ENCODE measurements around the gene AUH.

Gene AUH

GRCh38 chr9:91295357-91295756 is 66.4 kb downstream of the AUH start:
- Histone ChIP-seq H3K9me3 (ENCODE audit: control insufficient read depth in 2 of 2, low read length in 2 of 2) (no peaks in the 10 kb centered on the region), H3K27me3 (ENCODE audit: control insufficient read depth in 1 of 2, insufficient read depth in 2 of 2, low read length in 2 of 2) (no peaks in the 10 kb centered on the region), H3K4me1 (ENCODE audit: control insufficient read depth, insufficient read depth, low read length) (peaks cover under 1% of the 10 kb centered on the region), H3K9ac (ENCODE audit: low read length in 2 of 2) (no peak overlapping the region), H3K4me3 (ENCODE audit: low read length in 2 of 2) (no peak overlapping the region), H3K27ac (ENCODE audit: low read length) (no peak overlapping the region), H3K36me3 (ENCODE audit: control insufficient read depth in 2 of 2, insufficient read depth in 2 of 2, low read length in 2 of 2) (peaks cover 8 to 23% of the 10 kb centered on the region in 2 donors)

GRCh38 chr9:91291866-91292265 is 69.9 kb downstream of the AUH start:
- H3K27ac ChIP-seq (ENCODE audit: low read length): no peak overlapping the region
- no peak overlapping the region for H3K9ac ChIP-seq (ENCODE audit: low read length in 2 of 2)
- H3K4me3 ChIP-seq (ENCODE audit: low read length in 2 of 2): no peak overlapping the region
- H3K9me3 ChIP-seq (ENCODE audit: control insufficient read depth in 2 of 2, low read length in 2 of 2): no peaks in the 10 kb centered on the region
- H3K4me1 ChIP-seq (ENCODE audit: control insufficient read depth, insufficient read depth, low read length): no peaks in the 10 kb centered on the region
- no peaks in the 10 kb centered on the region for H3K27me3 ChIP-seq (ENCODE audit: control insufficient read depth in 1 of 2, insufficient read depth in 2 of 2, low read length in 2 of 2)
- peaks cover 6 to 22% of the 10 kb centered on the region in 2 donors for H3K36me3 ChIP-seq (ENCODE audit: control insufficient read depth in 2 of 2, insufficient read depth in 2 of 2, low read length in 2 of 2)

- no peaks in the 10 kb centered on the region for H3K27me3 ChIP-seq (ENCODE audit: control insufficient read depth in 1 of 2, insufficient read depth in 2 of 2, low read length in 2 of 2)
- H3K4me1 ChIP-seq (ENCODE audit: control insufficient read depth, insufficient read depth, low read length): no peaks in the 10 kb centered on the region
- H3K36me3 ChIP-seq (ENCODE audit: control insufficient read depth in 2 of 2, insufficient read depth in 2 of 2, low read length in 2 of 2): peaks cover 5 to 12% of the 10 kb centered on the region in 2 donors
- H3K9me3 ChIP-seq (ENCODE audit: control insufficient read depth in 2 of 2, low read length in 2 of 2): no peaks in the 10 kb centered on the region
- no peak overlapping the region for H3K27ac ChIP-seq (ENCODE audit: low read length)
- no peak overlapping the region for H3K9ac ChIP-seq (ENCODE audit: low read length in 2 of 2)
- H3K4me3 ChIP-seq (ENCODE audit: low read length in 2 of 2): no peak overlapping the region
Measured at GRCh38 chr9:91289244-91289643, 72.5 kb downstream of the AUH start.

- peaks cover 2 to 3% of the 10 kb centered on the region in 2 donors for H3K36me3 ChIP-seq (ENCODE audit: control insufficient read depth in 2 of 2, insufficient read depth in 2 of 2, low read length in 2 of 2)
- no peaks in the 10 kb centered on the region for H3K4me1 ChIP-seq (ENCODE audit: control insufficient read depth, insufficient read depth, low read length)
- H3K27ac ChIP-seq (ENCODE audit: low read length): no peak overlapping the region
- H3K9me3 ChIP-seq (ENCODE audit: control insufficient read depth in 2 of 2, low read length in 2 of 2): no peaks in the 10 kb centered on the region
- H3K9ac ChIP-seq (ENCODE audit: low read length in 2 of 2): peak overlapping the region in 1 of 2 donors; percentile 8
- H3K4me3 ChIP-seq (ENCODE audit: low read length in 2 of 2): no peak overlapping the region
- H3K27me3 ChIP-seq (ENCODE audit: control insufficient read depth in 1 of 2, insufficient read depth in 2 of 2, low read length in 2 of 2): no peaks in the 10 kb centered on the region
Measured at GRCh38 chr9:91285729-91286353, 75.9 kb downstream of the AUH start.

GRCh38 chr9:91282292-91282691 is 79.4 kb downstream of the AUH start:
- Histone ChIP-seq H3K27me3 (ENCODE audit: control insufficient read depth in 1 of 2, insufficient read depth in 2 of 2, low read length in 2 of 2) (no peaks in the 10 kb centered on the region), H3K27ac (ENCODE audit: low read length) (no peak overlapping the region), H3K9me3 (ENCODE audit: control insufficient read depth in 2 of 2, low read length in 2 of 2) (no peaks in the 10 kb centered on the region)

GRCh38 chr9:91279296-91280204 is 82.2 kb downstream of the AUH start:
- Histone ChIP-seq H3K9me3 (ENCODE audit: control insufficient read depth in 2 of 2, low read length in 2 of 2) (no peaks in the 10 kb centered on the region), H3K4me1 (ENCODE audit: control insufficient read depth, insufficient read depth, low read length) (no peaks in the 10 kb centered on the region), H3K27me3 (ENCODE audit: control insufficient read depth in 1 of 2, insufficient read depth in 2 of 2, low read length in 2 of 2) (no peaks in the 10 kb centered on the region), H3K27ac (ENCODE audit: low read length) (no peak overlapping the region), H3K4me3 (ENCODE audit: low read length in 2 of 2) (no peak overlapping the region), H3K36me3 (ENCODE audit: control insufficient read depth in 2 of 2, insufficient read depth in 2 of 2, low read length in 2 of 2) (peaks cover 0 to 2% of the 10 kb centered on the region in 2 donors), H3K9ac (ENCODE audit: low read length in 2 of 2) (no peak overlapping the region)

More at GRCh38 chr9:91282292-91282691, 79.4 kb downstream of the AUH start:
- Histone ChIP-seq H3K4me3 (ENCODE audit: low read length in 2 of 2) (no peak overlapping the region), H3K36me3 (ENCODE audit: control insufficient read depth in 2 of 2, insufficient read depth in 2 of 2, low read length in 2 of 2) (peaks cover 0 to 2% of the 10 kb centered on the region in 2 donors), H3K9ac (ENCODE audit: low read length in 2 of 2) (no peak overlapping the region), H3K4me1 (ENCODE audit: control insufficient read depth, insufficient read depth, low read length) (no peaks in the 10 kb centered on the region)

- Histone ChIP-seq H3K4me3 (ENCODE audit: low read length in 2 of 2) (no peak overlapping the region), H3K27ac (ENCODE audit: low read length) (no peak overlapping the region), H3K9ac (ENCODE audit: low read length in 2 of 2) (no peak overlapping the region), H3K36me3 (ENCODE audit: control insufficient read depth in 2 of 2, insufficient read depth in 2 of 2, low read length in 2 of 2) (no peaks in the 10 kb centered on the region), H3K9me3 (ENCODE audit: control insufficient read depth in 2 of 2, low read length in 2 of 2) (no peaks in the 10 kb centered on the region), H3K27me3 (ENCODE audit: control insufficient read depth in 1 of 2, insufficient read depth in 2 of 2, low read length in 2 of 2) (no peaks in the 10 kb centered on the region), H3K4me1 (ENCODE audit: control insufficient read depth, insufficient read depth, low read length) (no peaks in the 10 kb centered on the region)
Measured at GRCh38 chr9:91276513-91276912, 85.2 kb downstream of the AUH start.

GRCh38 chr9:91275655-91276054 is 86.1 kb downstream of the AUH start:
- H3K9ac ChIP-seq (ENCODE audit: low read length in 2 of 2): no peak overlapping the region
- H3K4me3 ChIP-seq (ENCODE audit: low read length in 2 of 2): no peak overlapping the region
- H3K36me3 ChIP-seq (ENCODE audit: control insufficient read depth in 2 of 2, insufficient read depth in 2 of 2, low read length in 2 of 2): no peaks in the 10 kb centered on the region
- H3K27ac ChIP-seq (ENCODE audit: low read length): no peak overlapping the region
- no peaks in the 10 kb centered on the region for H3K4me1 ChIP-seq (ENCODE audit: control insufficient read depth, insufficient read depth, low read length)
- no peaks in the 10 kb centered on the region for H3K9me3 ChIP-seq (ENCODE audit: control insufficient read depth in 2 of 2, low read length in 2 of 2)
- H3K27me3 ChIP-seq (ENCODE audit: control insufficient read depth in 1 of 2, insufficient read depth in 2 of 2, low read length in 2 of 2): no peaks in the 10 kb centered on the region

GRCh38 chr9:91274949-91275492 is 86.7 kb downstream of the AUH start:
- Histone ChIP-seq H3K9me3 (ENCODE audit: control insufficient read depth in 2 of 2, low read length in 2 of 2) (no peaks in the 10 kb centered on the region), H3K4me1 (ENCODE audit: control insufficient read depth, insufficient read depth, low read length) (no peaks in the 10 kb centered on the region), H3K27ac (ENCODE audit: low read length) (no peak overlapping the region), H3K4me3 (ENCODE audit: low read length in 2 of 2) (no peak overlapping the region), H3K36me3 (ENCODE audit: control insufficient read depth in 2 of 2, insufficient read depth in 2 of 2, low read length in 2 of 2) (no peaks in the 10 kb centered on the region), H3K9ac (ENCODE audit: low read length in 2 of 2) (no peak overlapping the region), H3K27me3 (ENCODE audit: control insufficient read depth in 1 of 2, insufficient read depth in 2 of 2, low read length in 2 of 2) (no peaks in the 10 kb centered on the region)

GRCh38 chr9:91273853-91274552 is 87.7 kb downstream of the AUH start:
- no peak overlapping the region for H3K27ac ChIP-seq (ENCODE audit: low read length)
- no peaks in the 10 kb centered on the region for H3K4me1 ChIP-seq (ENCODE audit: control insufficient read depth, insufficient read depth, low read length)

More at GRCh38 chr9:91273853-91274552, 87.7 kb downstream of the AUH start:
- Histone ChIP-seq H3K9me3 (ENCODE audit: control insufficient read depth in 2 of 2, low read length in 2 of 2) (no peaks in the 10 kb centered on the region), H3K27me3 (ENCODE audit: control insufficient read depth in 1 of 2, insufficient read depth in 2 of 2, low read length in 2 of 2) (no peaks in the 10 kb centered on the region), H3K36me3 (ENCODE audit: control insufficient read depth in 2 of 2, insufficient read depth in 2 of 2, low read length in 2 of 2) (no peaks in the 10 kb centered on the region), H3K4me3 (ENCODE audit: low read length in 2 of 2) (no peak overlapping the region), H3K9ac (ENCODE audit: low read length in 2 of 2) (no peak overlapping the region)

Data from stomach smooth muscle (tissue), 2 donors.